NK-92 treated with Interleukin-12 subunit alpha and Interleukin-12 subunit beta, amount 100 ng/mL, for 24 hours (cell line): Measurements from ENCODE around the gene CIC.
"Not testable (repeated sequence)": the region's sequence is repeated elsewhere in the genome, so short reads cannot be mapped to it uniquely, and the experiment has no call there.

Experiments
- DNase-seq: peaks from one replicate; lab custom pipeline; 2025; lab: John Stamatoyannopoulos, UW

The CIC gene

GRCh38 chr19:42333975-42334696, 65.1 kb downstream of the CIC start:
- DNase-seq = no peak

- DNase-seq = no peak
Measured at GRCh38 chr19:42334697-42335373, 65.8 kb downstream of the CIC start.

- no peak for DNase-seq
Measured at GRCh38 chr19:42335374-42335936, 66.4 kb downstream of the CIC start.

- no peak for DNase-seq
Measured at GRCh38 chr19:42335971-42336370, 66.9 kb downstream of the CIC start.

GRCh38 chr19:42339126-42339860, 70.2 kb downstream of the CIC start:
- not testable (repeated sequence) for DNase-seq

GRCh38 chr19:42339922-42340321, 70.9 kb downstream of the CIC start:
- not testable (repeated sequence) for DNase-seq

- no peak for DNase-seq
Measured at GRCh38 chr19:42343344-42344110, 74.5 kb downstream of the CIC start.

- no peak for DNase-seq
Measured at GRCh38 chr19:42344336-42344893, 75.4 kb downstream of the CIC start.
